ENCODE results near the gene RELCH. TPM values are rescaled to one million over a fixed set of nuclear protein-coding genes. Genes with fewer than 3 reads are reported as not detected.

The RELCH gene
- polyA plus RNA-seq, 1 experiment: 8.2 TPM

DNA sequence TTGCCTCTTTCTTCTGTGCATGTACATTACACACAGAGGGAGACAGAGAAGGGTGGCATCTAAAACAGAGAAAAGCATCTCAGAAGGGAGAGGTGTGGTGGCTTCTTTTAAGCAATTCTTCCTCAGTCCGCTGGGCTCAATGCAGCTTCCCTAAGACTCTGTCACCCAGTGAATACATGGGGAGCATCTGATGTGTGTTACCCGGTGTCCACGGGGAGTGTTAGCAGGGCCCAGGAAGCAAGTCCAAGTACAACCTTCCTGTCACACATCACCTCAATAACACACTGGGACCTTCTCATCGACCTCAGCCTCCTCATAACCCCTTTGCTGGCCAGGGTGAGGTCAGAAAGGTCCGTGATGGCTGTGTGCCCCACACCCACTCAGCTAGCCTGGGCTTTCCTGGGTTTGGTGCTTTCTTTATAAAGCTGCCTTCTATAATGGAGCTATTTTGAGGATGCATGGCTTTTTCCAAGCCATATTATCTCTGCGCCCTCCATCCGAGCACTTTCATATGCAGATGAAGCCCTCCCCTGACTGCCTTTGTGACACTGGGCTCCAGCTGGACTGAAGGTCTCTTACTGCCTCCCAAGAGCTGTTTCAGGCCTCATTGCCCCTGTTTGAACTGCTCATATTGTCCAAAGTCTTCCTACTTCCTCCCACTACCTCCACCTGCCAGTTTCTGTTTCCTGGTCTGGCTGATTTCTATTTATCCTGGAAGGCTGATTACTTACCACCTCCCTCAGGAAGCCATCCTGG is 159.5 kb downstream of the RELCH start:
- ChIA-PET POLR2A (no interaction called here), CTCF (no interaction called here)
- TF ChIP-seq, protein P1, sequence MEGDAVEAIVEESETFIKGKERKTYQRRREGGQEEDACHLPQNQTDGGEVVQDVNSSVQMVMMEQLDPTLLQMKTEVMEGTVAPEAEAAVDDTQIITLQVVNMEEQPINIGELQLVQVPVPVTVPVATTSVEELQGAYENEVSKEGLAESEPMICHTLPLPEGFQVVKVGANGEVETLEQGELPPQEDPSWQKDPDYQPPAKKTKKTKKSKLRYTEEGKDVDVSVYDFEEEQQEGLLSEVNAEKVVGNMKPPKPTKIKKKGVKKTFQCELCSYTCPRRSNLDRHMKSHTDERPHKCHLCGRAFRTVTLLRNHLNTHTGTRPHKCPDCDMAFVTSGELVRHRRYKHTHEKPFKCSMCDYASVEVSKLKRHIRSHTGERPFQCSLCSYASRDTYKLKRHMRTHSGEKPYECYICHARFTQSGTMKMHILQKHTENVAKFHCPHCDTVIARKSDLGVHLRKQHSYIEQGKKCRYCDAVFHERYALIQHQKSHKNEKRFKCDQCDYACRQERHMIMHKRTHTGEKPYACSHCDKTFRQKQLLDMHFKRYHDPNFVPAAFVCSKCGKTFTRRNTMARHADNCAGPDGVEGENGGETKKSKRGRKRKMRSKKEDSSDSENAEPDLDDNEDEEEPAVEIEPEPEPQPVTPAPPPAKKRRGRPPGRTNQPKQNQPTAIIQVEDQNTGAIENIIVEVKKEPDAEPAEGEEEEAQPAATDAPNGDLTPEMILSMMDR (IDR thresholded peaks at IDR 0.05; ENCODE audit: insufficient read depth, low read depth, low read length): no peak
- no peak overlapping the region for H3K4me3 ChIP-seq (ENCODE audit: low read depth, low read length)
- H3K27me3 ChIP-seq (ENCODE audit: control insufficient read depth, insufficient read depth, low read length): peaks cover 15% of the 10 kb centered on the region
- DNase-seq (ENCODE audit: low read depth): no peak
- H3K36me3 ChIP-seq (ENCODE audit: control insufficient read depth, insufficient read depth, low read length): no peaks in the 10 kb centered on the region

DNA sequence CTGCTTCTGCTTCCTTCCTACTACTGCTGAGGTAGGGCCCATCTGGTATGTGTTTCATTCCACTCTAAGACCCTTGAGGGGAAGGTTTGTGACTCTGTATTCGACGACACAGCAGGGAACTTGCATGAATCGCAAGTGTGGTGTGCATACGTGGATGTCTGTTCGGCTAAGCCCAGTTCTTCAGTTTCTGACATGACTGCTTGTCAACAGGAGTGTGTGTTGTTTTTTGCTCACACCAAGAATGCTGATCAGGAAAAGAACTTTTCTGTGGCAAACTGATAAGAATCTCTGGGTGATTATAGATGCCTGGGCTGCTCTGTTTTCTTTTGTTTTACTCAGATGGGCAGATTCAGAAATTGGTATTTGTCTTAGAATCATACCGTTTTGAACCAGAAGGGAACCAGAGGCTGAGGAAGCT is 160.0 kb downstream of the RELCH start:
- TF ChIP-seq, protein P1 (IDR thresholded peaks at IDR 0.05; ENCODE audit: insufficient read depth, low read depth, low read length): no peak
- H3K36me3 ChIP-seq (ENCODE audit: control insufficient read depth, insufficient read depth, low read length): no peaks in the 10 kb centered on the region
- POLR2A ChIA-PET: no interaction called here
- H3K27me3 ChIP-seq (ENCODE audit: control insufficient read depth, insufficient read depth, low read length): peaks cover 13% of the 10 kb centered on the region
- DNase-seq (ENCODE audit: low read depth): no peak
- CTCF ChIA-PET: no interaction called here
- no peak overlapping the region for H3K4me3 ChIP-seq (ENCODE audit: low read depth, low read length)

DNA sequence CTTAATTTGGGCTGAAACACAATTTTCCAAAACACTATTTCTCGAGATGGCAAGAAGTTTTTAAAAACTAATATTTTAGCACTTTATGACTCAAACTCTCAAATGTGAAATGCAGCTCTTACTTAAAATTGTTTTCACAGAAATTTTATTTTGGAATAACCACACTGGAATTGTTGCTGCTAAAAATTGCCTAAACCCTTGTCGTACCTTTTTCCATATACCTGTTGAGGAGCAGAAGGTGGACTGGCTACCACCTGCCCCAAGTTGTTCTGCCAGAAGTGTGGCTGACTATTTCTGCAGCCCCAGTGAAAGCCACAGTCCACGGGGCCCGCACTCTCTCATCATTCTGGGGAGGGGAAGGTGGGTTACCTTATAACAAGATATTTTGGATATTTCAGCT is 161.4 kb downstream of the RELCH start:
- ChIA-PET CTCF (no interaction called here), POLR2A (no interaction called here)
- no peak overlapping the region for H3K4me3 ChIP-seq (ENCODE audit: low read depth, low read length)
- no peak for DNase-seq (ENCODE audit: low read depth)
- TF ChIP-seq, protein P1 (IDR thresholded peaks at IDR 0.05; ENCODE audit: insufficient read depth, low read depth, low read length): no peak
- H3K27me3 ChIP-seq (ENCODE audit: control insufficient read depth, insufficient read depth, low read length): peaks cover 13% of the 10 kb centered on the region
- H3K36me3 ChIP-seq (ENCODE audit: control insufficient read depth, insufficient read depth, low read length): no peaks in the 10 kb centered on the region

DNA sequence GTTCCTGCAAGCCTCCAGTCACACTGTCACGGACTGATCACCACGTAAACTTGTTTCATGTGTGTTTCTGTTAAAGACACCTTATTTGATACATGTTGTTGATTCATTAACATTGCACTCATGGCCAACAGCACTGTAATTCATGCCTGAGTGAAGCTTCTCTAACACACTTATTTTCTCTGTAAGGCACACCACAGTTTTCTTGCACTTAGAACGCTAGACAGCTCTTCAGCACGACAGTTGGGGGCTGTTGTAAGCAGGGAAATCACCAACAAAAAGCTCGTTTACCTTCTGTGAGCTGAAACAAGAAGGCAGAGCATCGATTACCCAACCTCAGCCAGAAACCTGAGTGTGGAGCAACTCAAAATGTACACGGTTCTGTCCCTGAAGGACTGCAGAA is 166.1 kb downstream of the RELCH start:
- TF ChIP-seq, protein P1 (IDR thresholded peaks at IDR 0.05; ENCODE audit: insufficient read depth, low read depth, low read length): no peak
- peaks cover 1% of the 10 kb centered on the region for H3K27me3 ChIP-seq (ENCODE audit: control insufficient read depth, insufficient read depth, low read length)
- CTCF ChIA-PET: no interaction called here
- DNase-seq (ENCODE audit: low read depth): no peak
- no peak overlapping the region for H3K4me3 ChIP-seq (ENCODE audit: low read depth, low read length)
- no peaks in the 10 kb centered on the region for H3K36me3 ChIP-seq (ENCODE audit: control insufficient read depth, insufficient read depth, low read length)
- POLR2A ChIA-PET: no interaction called here

DNA sequence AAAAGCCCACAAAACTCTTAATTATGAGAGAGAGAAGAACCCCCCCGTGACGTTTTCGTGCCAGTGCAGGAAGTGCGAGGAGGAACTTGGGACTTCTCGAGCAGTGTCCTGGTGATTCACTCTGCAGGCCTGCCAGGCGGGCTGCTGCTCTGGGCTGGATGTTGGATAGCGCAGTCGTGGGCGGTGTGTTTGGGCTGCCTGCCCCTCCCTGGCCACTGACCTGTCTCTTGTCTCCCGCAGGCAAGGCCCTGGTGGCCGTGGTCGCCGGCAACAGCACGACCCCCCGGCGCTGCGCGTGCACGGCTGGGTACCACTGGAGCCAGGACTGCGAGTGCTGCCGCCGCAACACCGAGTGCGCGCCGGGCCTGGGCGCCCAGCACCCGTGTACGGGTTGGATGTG is 167.1 kb downstream of the RELCH start:
- no peak overlapping the region for H3K4me3 ChIP-seq (ENCODE audit: low read depth, low read length)
- ChIA-PET CTCF (no interaction called here), POLR2A (no interaction called here)
- TF ChIP-seq, protein P1 (IDR thresholded peaks at IDR 0.05; ENCODE audit: insufficient read depth, low read depth, low read length): no peak
- no peak for DNase-seq (ENCODE audit: low read depth)
- no peaks in the 10 kb centered on the region for H3K36me3 ChIP-seq (ENCODE audit: control insufficient read depth, insufficient read depth, low read length)
- H3K27me3 ChIP-seq (ENCODE audit: control insufficient read depth, insufficient read depth, low read length): peaks cover 1% of the 10 kb centered on the region
